Keratinocyte (primary cell): ENCODE results near the gene ITGB5. TPM values are rescaled to one million over a fixed set of nuclear protein-coding genes. Genes with fewer than 3 reads are reported as not detected.

Experiments
- DNase-seq: peaks from one replicate; pipeline ENCODE4 v3.0.0-alpha.2; 2011; ENCODE audit warnings: low read depth, missing footprints, low spot score
- FAIRE-seq: peaks from 2 replicates; lab custom pipeline; 2011; peaks lifted over from hg19 to GRCh38; lab: Jason Lieb, UNC
- H2AFZ ChIP-seq: 2 replicates; pipeline ENCODE4 v1.6.0; 2012; ENCODE audit warnings: low read length, control low read depth, inconsistent platforms; ENCODE audit not compliant: control insufficient read depth
- H3K27ac ChIP-seq: 2 replicates; pipeline ENCODE4 v1.5.1; 2011; ENCODE audit warnings: low read length; ENCODE audit not compliant: control insufficient read depth, insufficient read depth
- H3K27me3 ChIP-seq: 3 replicates; pipeline ENCODE4 v1.6.0; 2011; ENCODE audit warnings: low read length; ENCODE audit not compliant: control insufficient read depth, insufficient read depth; ENCODE audit errors: extremely low read depth
- H3K36me3 ChIP-seq, 2 experiments: 2 replicates in 1 of 2; 3 replicates in 1 of 2; pipeline ENCODE4 v1.5.1; 2011; ENCODE audit warnings: low read length in 2 of 2, mild to moderate bottlenecking in 1 of 2; ENCODE audit not compliant: control insufficient read depth in 2 of 2, insufficient read depth in 2 of 2; ENCODE audit errors: extremely low read depth in 1 of 2
- H3K4me1 ChIP-seq: 3 replicates; pipeline ENCODE4 v1.5.1; 2011; ENCODE audit warnings: low read length; ENCODE audit not compliant: control insufficient read depth, insufficient read depth; ENCODE audit errors: extremely low read depth
- H3K4me2 ChIP-seq: 3 replicates; pipeline ENCODE4 v1.6.0; 2011; ENCODE audit warnings: low read depth, low read length; ENCODE audit not compliant: control insufficient read depth, insufficient read depth; ENCODE audit errors: extremely low read depth
- H3K4me3 ChIP-seq, 3 experiments: fragments of 200-600 bp in 1 of 3; sonication (generic) in 1 of 3; 2 replicates in 2 of 3; 3 replicates in 1 of 3; pipeline ENCODE4 v1.5.1; 2011 to 2016; ENCODE audit warnings: low read length in 3 of 3, mild to moderate bottlenecking in 3 of 3, control low read depth in 2 of 3, inconsistent platforms in 1 of 3, low read depth in 1 of 3, mixed read lengths in 1 of 3, mixed run types in 1 of 3, moderate library complexity in 1 of 3; ENCODE audit not compliant: control insufficient read depth in 2 of 3, insufficient read depth in 2 of 3; ENCODE audit errors: extremely low read depth in 1 of 3
- H3K79me2 ChIP-seq: 2 replicates; pipeline ENCODE4 v1.6.0; 2012; ENCODE audit warnings: low read length; ENCODE audit not compliant: control insufficient read depth, insufficient read depth
- H3K9ac ChIP-seq: 3 replicates; pipeline ENCODE4 v1.6.0; 2011; ENCODE audit warnings: low read length; ENCODE audit not compliant: control insufficient read depth, insufficient read depth; ENCODE audit errors: extremely low read depth
- H3K9me1 ChIP-seq: 3 replicates; pipeline ENCODE4 v1.6.0; 2011; ENCODE audit warnings: low read length; ENCODE audit not compliant: control insufficient read depth, insufficient read depth; ENCODE audit errors: extremely low read depth
- H3K9me3 ChIP-seq: 2 replicates; pipeline ENCODE4 v1.5.1; 2012; ENCODE audit warnings: low read depth, low read length; ENCODE audit not compliant: control insufficient read depth
- H4K20me1 ChIP-seq: 3 replicates; pipeline ENCODE4 v1.6.0; 2011; ENCODE audit warnings: low read length; ENCODE audit not compliant: control insufficient read depth, insufficient read depth; ENCODE audit errors: extremely low read depth
- CTCF ChIP-seq, 3 experiments: IDR thresholded peaks in 1 of 3; conservative IDR thresholded peaks in 1 of 3; optimal IDR thresholded peaks in 1 of 3; 2 replicates in 2 of 3; 3 replicates in 1 of 3; pipeline versions ENCODE3 to v1.5.1; 2011; ENCODE audit warnings: low read length in 3 of 3, mild to moderate bottlenecking in 3 of 3, moderate library complexity in 2 of 3, control low read depth in 1 of 3, inconsistent platforms in 1 of 3; ENCODE audit not compliant: insufficient read depth in 2 of 3; ENCODE audit errors: extremely low read depth in 1 of 3
- EZH2 ChIP-seq: IDR thresholded peaks from one replicate; pipeline ENCODE4 v1.6.1; 2012; ENCODE audit warnings: inconsistent platforms, mild to moderate bottlenecking, low read length, moderate library complexity
- dilution Hi-C: fragments of 300-500 bp; cut with MboI; formaldehyde crosslinking; loops from one replicate; pipeline ENCODE4 v1.7.0; 2020; ENCODE audit warnings: low sequenced_read_pairs; ENCODE audit not compliant: extremely low pct_ligation_motif_present
- polyA plus RNA-seq, 5 experiments: library from polyadenylated mRNA; depleted of rRNA in 3 of 5; stranded (reverse) in 3 of 5; stranded (forward) in 1 of 5; unstranded in 1 of 5; fragments of >200 nt; gene quantifications; 1 replicate in 1 of 5; 2 replicates in 3 of 5; 3 replicates in 1 of 5; pipeline versions ENCODE4 v1.2.1 to v1.2.3, GENCODE V29; 2011 to 2012; ENCODE audit warnings: missing spikeins in 2 of 5, low read depth in 1 of 5, low replicate concordance in 1 of 5

ITGB5 gene
- polyA plus RNA-seq, 1 donor (not counting 4 experiments of a cell fraction or from before 2014, with no cell fraction given) = 136 TPM

GRCh38 chr3:124935794-124936542, 48.8 kb upstream of the ITGB5 start:
- dilution Hi-C loops = no loop called here
- Histone ChIP-seq H3K9me1 (no peaks in the 10 kb centered on the region), H3K79me2 (no peaks in the 10 kb centered on the region), H3K4me1 (peaks cover 6% of the 10 kb centered on the region), H3K4me2 (no peak overlapping the region), H3K4me3 (no peak overlapping the region), H3K36me3 (no peaks in the 10 kb centered on the region), H3K27me3 (no peaks in the 10 kb centered on the region), H3K9me3 (no peaks in the 10 kb centered on the region), H3K27ac (no peak overlapping the region), H2AFZ (no peak overlapping the region), H3K9ac (no peak overlapping the region), H4K20me1 (no peaks in the 10 kb centered on the region)
- no peak for DNase-seq
- TF ChIP-seq CTCF (optimal IDR thresholded peaks at IDR 0.05 in 1 of 3, IDR thresholded peaks at IDR 0.05 in 1 of 3, conservative IDR thresholded peaks at IDR 0.05 in 1 of 3; ENCODE audit: extremely low read depth in 1 of 3, insufficient read depth in 2 of 3, low read length in 3 of 3) (no peak), EZH2 (no peak)
- FAIRE-seq = no peak

GRCh38 chr3:124935264-124935663, 48.1 kb upstream of the ITGB5 start:
- H3K79me2 ChIP-seq = no peaks in the 10 kb centered on the region
- TF ChIP-seq CTCF (optimal IDR thresholded peaks at IDR 0.05 in 1 of 3, IDR thresholded peaks at IDR 0.05 in 1 of 3, conservative IDR thresholded peaks at IDR 0.05 in 1 of 3; ENCODE audit: extremely low read depth in 1 of 3, insufficient read depth in 2 of 3, low read length in 3 of 3) (no peak), EZH2 (no peak)
- H3K36me3 ChIP-seq = no peaks in the 10 kb centered on the region
- H3K9me3 ChIP-seq = no peaks in the 10 kb centered on the region
- dilution Hi-C loops = no loop called here
- no peaks in the 10 kb centered on the region for H3K9me1 ChIP-seq
- H3K9ac ChIP-seq = no peak overlapping the region
- H3K4me3 ChIP-seq = no peak overlapping the region
- H3K27me3 ChIP-seq = no peaks in the 10 kb centered on the region
- FAIRE-seq (no peak), DNase-seq (no peak)
- peaks cover 6% of the 10 kb centered on the region for H3K4me1 ChIP-seq
- no peaks in the 10 kb centered on the region for H4K20me1 ChIP-seq
- H3K27ac ChIP-seq = no peak overlapping the region
- H3K4me2 ChIP-seq = no peak overlapping the region
- no peak overlapping the region for H2AFZ ChIP-seq
